ENCODE data around the gene ZBTB25.

ZBTB25 gene

DNA sequence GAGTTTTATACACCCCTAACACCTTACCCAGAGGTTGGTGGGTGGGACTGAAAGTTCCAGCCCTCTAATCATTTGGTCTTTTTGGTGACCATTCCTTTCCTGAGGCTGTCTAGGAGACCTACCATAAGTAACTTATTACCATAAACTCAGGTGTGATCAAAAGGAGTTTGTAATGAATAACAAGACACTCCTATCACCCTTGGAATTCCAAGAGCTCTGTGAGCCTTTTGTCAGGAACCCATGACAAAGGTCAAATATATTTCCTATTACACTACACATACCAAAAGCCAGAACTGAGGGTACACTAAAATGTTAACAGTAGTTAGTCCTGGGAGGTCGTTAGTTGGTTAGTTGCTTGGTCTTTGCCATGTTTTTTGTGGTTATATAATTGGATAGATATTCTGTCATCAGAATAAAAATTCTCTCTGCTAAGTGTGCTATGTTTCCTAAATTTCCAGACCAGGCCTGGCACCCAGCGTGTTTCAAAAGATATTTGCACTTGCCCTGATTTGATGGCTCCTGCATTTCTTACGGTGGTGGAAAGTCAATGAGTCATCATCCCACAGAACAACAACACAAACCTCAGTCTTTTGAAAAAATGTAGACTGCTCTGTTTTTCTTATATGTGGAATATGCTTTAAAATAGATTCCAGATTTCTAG, 65.3 kb downstream of the ZBTB25 start:
- DNase-seq: no peak

DNA sequence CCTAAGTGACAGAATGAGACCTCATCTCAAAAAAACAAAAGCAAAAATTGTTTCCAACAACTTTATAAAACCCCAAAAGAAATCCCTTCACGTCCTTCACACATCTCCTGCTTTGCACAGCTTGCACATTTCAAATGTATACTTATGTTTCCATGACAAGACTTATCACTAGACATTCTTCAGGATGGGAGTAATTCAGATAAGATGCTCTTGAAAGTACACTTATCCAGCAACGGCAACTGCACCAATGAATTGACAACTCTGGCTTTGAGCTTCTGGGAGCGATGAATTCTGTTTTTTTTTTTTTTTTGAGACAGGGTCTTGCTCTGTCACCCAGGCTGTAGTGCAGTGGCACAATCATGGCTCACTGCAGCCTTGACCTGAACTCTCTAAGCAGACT, 69.1 kb downstream of the ZBTB25 start:
- DNase-seq: no peak

DNA sequence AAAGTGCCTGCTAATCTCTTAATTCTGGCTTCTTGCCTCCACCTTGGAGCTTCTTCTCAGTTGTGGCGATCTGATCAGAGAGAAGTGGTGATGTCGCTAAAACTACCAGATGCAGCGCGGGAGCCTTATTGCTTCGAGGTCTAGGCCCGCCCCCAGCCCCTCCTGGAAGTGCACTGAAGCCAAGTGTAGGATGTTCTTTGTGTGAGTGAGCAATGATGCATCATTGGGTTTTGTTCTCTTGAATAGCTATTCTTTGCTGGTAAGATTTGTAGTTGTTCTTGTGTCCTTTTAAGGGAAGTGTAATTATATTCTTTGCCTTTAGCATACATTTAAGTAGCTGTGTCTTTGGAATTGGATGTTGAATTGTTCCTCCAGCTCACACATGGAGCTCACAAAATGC, 79.7 kb downstream of the ZBTB25 start:
- no peak for DNase-seq

DNA sequence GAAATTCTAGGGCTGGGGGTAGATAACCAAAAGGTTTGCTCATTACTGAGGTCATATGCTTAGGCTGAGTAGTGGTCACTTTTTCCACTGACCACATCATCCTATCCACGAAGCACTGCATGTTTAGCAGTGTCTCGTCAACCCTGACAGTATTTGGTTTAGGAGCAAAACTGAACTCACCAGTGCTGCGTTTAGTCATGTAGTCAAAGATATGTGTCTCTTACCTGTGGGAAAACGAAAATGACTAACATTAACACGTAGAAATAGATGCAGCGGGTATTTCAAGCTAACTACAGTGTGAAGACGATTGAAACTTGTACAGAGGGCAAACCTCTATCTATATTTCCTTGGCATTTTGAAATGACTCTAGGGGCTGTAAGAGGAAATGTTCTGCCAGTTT, 80.9 kb downstream of the ZBTB25 start:
- no peak for DNase-seq

DNA sequence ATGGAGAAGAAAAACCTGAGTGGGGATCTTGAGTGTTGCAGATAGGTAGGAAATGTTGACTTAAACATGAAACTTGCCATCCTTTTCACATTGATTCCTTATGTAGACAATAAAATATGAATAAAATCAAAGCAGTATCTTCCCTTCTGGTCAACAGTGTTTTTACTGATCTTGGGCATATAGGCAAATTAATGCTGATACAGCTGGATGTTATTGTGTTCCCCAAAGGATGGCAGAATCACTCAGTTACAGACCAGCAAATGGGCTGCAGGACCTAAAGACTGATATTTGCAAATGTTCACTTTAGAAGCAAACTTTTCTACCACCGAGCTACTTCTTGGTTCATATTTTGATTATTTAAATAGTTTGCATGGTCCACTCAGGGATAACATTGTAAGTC, 81.6 kb downstream of the ZBTB25 start:
- DNase-seq: no peak

DNA sequence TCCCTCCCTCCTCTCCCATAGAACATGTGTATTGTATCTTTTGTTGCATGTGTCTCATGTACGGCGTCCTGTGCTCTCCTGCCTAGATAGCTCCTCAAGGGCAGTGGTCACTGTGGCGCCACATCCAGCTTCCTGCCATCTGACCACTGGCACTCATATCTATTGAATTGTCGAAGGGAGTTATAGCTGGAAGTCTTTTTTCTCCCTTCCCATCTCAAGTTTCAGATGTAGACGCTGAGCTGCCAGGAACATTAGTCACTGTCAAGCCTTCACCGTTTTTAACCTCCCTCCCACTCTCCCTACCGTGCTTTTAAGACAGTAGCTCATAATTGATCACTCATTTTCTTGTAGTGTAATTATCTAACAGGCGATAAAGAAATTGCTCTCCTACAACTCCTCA, 82.5 kb downstream of the ZBTB25 start:
- no peak for DNase-seq

DNA sequence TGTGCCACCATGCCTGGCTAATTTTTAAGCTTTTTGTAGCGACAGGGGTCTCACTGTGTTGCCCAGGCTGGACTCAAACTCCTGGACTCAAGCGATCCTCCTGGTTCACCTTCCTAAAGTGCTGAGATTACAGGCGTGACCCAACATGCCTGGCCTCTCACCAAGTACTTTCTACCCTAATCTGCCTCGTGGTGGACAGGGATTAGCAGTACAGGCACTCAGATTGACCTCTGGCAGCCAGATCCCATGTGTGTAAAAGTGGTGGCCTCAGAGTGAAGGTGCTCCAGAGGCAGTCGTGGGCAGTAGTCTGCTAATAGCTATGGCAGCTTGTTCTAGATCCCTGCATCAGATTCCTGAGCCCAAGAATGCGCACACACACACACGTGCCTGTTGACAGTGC, 84.6 kb downstream of the ZBTB25 start:
- no peak for DNase-seq

DNA sequence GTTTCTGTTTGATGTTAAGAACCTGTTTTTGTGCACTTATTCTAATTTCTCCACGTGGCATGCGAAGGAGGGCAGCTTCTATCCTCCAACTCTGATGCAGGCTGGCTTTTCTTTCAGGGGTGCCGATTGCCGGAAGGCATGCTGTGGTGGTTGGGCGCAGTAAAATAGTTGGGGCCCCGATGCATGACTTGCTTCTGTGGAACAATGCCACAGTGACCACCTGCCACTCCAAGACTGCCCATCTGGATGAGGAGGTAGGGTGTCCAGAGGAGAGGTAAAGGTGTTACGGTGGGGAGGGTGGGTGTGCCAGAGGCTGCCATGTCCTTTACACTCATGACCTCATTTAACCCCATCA, 85.9 kb downstream of the ZBTB25 start:
- DNase-seq: no peak

DNA sequence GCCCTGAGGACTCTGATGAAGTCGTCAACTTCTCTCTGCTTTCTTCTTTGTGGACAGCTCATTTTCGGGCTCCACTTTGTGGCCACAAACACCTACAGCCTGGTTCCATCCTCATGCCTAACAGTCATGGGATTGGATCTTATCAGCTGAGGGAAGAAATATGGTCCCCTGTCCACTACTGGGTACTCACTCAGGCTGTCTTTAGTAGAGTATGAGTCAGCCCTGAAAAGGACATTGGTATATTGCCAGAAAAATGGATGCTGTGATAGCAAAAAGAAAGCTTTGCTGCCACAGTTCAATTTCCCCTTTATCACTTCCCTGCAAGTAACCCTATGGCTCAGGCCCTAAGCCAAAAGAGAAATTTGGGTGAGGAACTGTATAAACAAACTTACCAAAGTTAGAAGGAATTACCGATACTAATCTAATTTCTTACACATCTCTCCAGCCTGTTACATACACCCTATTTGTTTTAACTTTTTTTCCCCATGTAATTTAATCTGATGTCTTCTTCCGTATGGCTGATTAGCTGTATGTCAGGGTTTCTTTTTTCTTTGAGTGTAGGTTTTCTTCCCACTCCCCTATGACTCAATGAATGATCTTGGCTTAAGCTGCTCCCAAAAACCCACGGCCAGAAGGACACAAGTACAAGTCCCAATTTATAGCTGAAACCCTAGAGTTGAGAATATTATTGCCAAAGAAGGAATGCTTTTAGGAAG, 86.4 kb downstream of the ZBTB25 start:
- no peak for DNase-seq

DNA sequence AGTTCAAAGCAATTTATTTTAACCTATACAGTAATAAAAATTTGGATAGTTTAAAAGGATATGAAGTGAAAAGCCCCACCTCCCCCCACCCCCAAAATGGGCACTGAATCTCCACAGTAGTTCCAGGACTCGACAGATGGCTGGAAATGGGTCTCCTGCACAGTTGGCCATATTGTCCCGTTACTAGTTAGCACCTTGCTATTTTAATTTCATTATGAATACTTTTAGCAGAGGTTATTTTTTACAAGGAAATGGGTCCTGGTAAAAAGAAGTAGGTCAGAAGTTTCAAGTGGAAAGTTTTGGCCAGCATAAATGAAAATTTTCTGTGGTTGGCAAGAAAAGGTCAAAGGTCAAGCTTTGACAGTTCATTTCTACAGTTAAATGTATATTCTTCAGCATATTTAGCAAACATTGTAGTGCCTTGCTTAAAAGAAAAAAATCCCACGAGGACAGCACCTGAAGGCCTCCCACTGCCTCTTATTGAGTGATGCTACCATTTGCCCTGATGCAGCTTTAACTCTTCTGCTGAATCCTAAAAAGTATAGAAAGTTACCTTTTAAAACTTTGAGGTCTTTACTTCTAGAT, 87.2 kb downstream of the ZBTB25 start:
- no peak for DNase-seq

DNA sequence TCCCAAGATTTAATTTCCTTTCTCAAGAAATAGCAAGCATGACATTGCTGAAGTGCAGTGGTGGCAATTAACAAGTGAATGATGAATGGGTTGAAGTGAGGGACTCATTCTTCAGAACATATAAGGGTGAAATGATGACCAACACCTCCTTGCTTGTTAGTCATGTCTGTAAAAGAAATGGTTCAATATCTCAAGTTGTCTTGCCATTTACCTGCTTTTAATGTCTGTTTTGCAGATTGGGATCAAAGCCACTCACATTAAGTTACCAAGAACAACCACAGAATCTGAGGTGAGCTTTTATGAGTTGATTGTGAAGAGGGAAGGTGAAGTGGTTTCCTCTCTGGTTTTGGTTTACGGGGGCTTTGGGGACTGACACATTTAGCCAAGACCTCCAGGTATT, 91.4 kb downstream of the ZBTB25 start:
- DNase-seq: no peak

DNA sequence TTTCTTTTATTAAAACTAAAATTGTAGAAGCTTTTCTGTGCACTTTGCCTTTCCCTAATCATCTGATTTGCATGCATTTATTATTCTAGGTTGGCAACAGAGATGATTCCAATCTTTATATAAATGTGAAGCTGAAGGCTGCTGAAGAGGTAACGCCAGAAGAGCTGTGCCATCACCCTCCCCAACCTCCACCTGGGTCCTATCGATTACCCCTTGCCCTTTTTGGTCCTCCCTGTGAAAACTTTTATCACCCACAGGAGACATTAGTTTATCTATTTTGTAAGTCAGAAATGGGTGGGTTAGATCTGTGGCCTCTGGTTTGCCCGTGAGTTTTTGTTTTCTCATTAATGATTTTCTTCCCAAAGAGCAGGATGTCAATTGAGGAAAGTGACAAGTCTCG, 92.6 kb downstream of the ZBTB25 start:
- DNase-seq: no peak

DNA sequence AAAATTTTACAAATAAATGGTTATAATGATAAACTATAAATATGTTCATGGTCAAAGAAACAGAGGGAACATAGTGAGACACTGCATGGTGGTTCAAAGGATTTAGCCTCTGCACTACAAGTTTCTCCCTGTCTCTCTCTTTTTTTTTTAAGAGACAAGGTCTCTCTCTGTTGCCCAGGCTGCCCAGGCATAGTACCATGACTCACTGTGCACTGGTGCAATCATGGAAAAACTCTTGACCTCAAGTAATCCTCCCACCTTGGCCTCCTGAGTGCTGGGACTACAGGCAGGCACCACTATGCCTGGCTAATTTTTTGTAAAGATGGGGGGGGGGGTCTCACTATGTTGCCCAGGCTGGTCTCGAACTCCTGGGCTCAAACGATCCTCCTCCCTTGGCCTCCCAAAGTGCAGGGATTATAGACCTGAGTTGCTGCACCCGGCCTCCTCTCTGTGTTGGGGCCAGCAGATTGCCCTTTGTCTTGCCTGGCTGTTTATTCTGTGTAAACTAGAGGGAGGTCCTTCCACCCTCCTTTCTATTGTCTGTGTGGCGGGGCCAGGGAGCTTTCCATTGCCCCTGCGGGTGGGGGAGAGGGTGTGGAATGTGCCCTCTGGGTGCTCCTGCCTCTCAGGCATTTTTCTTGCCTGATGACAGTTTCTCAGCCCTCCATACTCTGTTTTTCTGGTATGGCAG, 93.4 kb downstream of the ZBTB25 start:
- no peak for DNase-seq

DNA sequence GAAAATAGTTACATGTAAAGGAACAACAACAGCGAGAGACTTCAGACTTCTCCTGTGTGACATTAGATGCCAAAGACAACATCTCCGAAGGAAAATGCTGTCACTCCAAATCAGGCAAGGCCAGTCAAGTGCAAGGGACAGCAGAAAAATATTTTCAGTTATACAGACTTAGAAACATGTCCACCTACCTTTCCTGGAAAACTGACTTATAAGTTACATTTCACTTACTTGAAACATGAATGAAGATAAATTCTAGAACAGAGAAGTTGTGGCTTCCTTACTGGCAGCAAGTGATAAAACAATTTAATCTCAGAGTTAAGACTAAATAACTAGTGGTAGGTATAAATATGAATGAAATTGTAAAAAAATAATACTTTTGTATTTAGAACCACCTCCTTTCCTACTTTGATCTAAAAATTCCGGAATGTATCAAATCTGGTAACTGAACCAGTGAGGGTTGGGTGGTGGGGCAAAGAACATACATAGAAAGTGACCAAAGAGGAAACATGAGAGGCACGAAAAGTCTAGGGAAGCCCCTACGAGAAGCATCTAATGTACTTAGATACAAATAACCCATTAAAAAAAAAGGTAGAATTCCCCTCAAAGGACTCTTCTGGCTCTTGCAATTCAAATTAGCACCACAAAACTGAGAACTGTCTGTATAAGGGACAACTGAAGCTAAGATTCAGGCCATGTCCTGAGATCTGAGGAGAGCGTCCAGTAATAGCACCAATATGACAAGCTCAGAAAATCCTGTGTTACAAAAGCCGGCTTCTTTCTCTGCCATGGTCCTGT, 94.3 kb downstream of the ZBTB25 start:
- DNase-seq: no peak

DNA sequence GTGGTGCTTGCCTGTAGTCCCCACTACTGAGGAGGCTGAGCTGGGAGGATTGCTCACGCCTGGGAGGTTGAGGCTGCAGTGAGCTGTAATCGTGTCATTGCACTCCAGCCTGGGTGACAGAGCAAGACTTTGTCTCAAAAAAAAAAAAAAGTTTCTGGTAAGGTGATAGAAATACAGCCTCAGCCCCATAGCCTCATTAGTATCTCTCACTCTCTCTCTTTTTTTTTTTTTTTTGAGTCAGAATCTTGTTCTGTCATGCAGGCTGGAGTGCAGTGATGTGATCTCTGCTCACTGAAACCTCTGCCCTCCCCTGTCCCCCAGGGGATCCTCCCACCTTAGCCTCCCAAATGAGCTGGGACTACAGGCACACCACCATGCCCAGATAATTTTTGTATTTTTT, 96.3 kb downstream of the ZBTB25 start:
- no peak for DNase-seq

DNA sequence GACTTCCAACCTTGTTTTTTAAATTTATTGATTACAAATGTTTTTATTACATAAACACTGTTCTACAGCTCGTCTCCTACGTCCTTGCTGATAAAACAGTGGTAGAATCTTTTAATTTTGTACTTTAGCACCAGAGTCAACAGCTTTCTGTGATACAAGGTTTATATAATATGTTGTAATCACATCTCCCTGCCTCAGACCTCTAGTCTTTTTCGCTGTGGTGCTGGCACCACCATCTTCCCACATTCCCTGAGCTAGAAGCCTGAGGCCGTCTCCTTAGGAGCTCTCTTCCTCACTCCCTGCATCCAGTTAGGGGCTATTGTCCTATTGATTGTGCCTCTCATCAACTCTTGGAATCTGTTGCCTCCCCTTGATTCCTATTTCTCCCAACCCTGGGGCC, 98.3 kb downstream of the ZBTB25 start:
- no peak for DNase-seq

DNA sequence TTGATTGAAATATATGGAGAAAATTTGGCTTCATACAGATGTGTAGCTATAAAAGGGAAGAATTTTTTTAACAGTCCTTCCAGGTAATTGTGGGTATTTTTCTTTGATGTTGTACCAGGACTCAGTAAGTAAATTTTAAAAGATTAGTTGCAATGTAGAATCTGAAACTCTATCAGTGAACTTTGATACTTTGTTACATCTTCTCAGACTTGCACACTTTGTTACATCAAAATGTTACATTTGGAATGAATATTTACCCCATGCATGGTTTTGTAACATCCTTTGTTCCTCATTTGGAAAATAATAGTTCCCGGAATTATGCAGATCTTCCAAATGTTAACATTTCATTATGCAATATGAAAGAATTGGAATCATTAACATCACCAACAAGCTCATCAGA, 101.7 kb downstream of the ZBTB25 start:
- no peak for DNase-seq

DNA sequence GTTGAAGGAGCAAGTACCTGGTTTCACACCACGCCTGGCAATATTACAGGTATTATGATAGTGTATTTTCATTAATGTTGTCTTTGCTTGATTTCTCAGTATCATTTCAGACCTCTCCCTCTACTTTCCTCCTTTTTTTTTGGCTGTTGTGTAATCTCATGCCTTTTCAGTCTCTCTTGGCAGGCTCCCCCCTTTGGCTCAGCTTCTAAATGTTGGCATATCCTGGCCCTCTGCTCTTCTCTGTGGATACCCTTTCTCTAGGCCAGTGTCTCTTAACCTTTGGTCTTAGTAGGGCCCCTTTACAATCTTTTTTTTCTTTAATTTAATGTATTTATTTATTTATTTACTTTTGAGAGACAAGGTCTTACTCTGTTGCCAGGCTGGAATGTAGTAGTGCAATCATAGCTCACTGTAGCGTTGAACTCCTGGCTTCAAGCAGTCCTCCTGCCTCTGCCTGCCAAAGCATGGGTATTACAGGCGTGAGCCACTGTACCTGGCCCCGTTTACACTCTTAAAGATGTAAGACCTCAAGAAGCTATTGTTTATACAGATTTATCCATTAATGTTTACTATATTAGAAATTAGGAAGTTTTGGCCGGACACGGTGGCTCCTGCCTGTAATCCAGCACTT, 102.7 kb downstream of the ZBTB25 start:
- no peak for DNase-seq
